AG04450 (cell line): ENCODE measurements around the gene DLEU7. TPM values are rescaled to one million over a fixed set of nuclear protein-coding genes. Genes with fewer than 3 reads are reported as not detected.

ENCODE experiments used
- CTCF ChIA-PET: fragments of 300-600, 350-600 bp; formaldehyde crosslinking; extraction: SDS; loops from one replicate; lab custom pipeline; 2022; ENCODE audit warnings: antibody characterized with exemption, inconsistent platforms; lab: Charles Lee
- POLR2A ChIA-PET: fragments of 350-600 bp; formaldehyde crosslinking; extraction: SDS; loops from one replicate; lab custom pipeline; 2021; ENCODE audit warnings: antibody characterized with exemption, inconsistent platforms; lab: Yijun Ruan, JAX
- DNase-seq: peaks from one replicate; pipeline ENCODE4 v3.0.0-alpha.2; 2011; ENCODE audit warnings: low read depth, low spot score
- H3K27ac ChIP-seq: one replicate; pipeline ENCODE4 v1.5.1; 2012; ENCODE audit warnings: low read depth, low read length, control low read depth
- H3K27me3 ChIP-seq: one replicate; pipeline ENCODE4 v1.6.0; 2012; ENCODE audit warnings: low read length; ENCODE audit not compliant: control insufficient read depth, insufficient read depth
- H3K4me3 ChIP-seq: 2 replicates; pipeline ENCODE4 v1.5.1; 2011; ENCODE audit warnings: mild to moderate bottlenecking, low read depth, low read length, control low read depth
- H3K9me3 ChIP-seq: 2 replicates; pipeline ENCODE4 v1.5.1; 2012; ENCODE audit warnings: low read length; ENCODE audit not compliant: control insufficient read depth, insufficient read depth
- CTCF ChIP-seq: IDR thresholded peaks from 2 replicates; pipeline ENCODE4 v1.5.1; 2011; ENCODE audit warnings: low read depth, low read length, control low read depth, inconsistent platforms
- polyA plus RNA-seq: library from polyadenylated mRNA; depleted of rRNA; stranded (reverse); fragments of >200 nt; gene quantifications from 2 replicates; pipeline ENCODE4 v1.2.3, GENCODE V29; 2011

Gene DLEU7
- polyA plus RNA-seq, 1 experiment, result not detected

GRCh38 chr13:50829896-50830295 is 13.6 kb downstream of the DLEU7 start:
- DNase-seq, result no peak
- no peak for TF ChIP-seq CTCF
- H3K27me3 ChIP-seq, result no peaks in the 10 kb centered on the region
- no peak overlapping the region for H3K4me3 ChIP-seq
- H3K27ac ChIP-seq, result no peak overlapping the region
- no peaks in the 10 kb centered on the region for H3K9me3 ChIP-seq
- ChIA-PET POLR2A (no interaction called here), CTCF (no interaction called here)

- no peak for TF ChIP-seq CTCF
- no peak overlapping the region for H3K27ac ChIP-seq
- DNase-seq, result no peak
- H3K4me3 ChIP-seq, result no peak overlapping the region
- CTCF ChIA-PET, result no interaction called here
- H3K27me3 ChIP-seq, result no peaks in the 10 kb centered on the region
- H3K9me3 ChIP-seq, result no peaks in the 10 kb centered on the region
- POLR2A ChIA-PET, result no interaction called here
These were observed 14.3 kb downstream of the DLEU7 start for GRCh38 chr13:50829226-50829625.

- TF ChIP-seq CTCF, result no peak
- Histone ChIP-seq H3K4me3 (no peak overlapping the region), H3K9me3 (no peaks in the 10 kb centered on the region), H3K27ac (no peak overlapping the region), H3K27me3 (peaks cover 4% of the 10 kb centered on the region)
- DNase-seq, result no peak
- POLR2A ChIA-PET, result no interaction called here
- CTCF ChIA-PET, result interaction anchor here (1.0 kb wide), 1 partner anchor 241 kb away, joined by 4 read pairs; no protein-coding TSS in a partner anchor
These were observed 17.5 kb downstream of the DLEU7 start for GRCh38 chr13:50826035-50826434.

GRCh38 chr13:50812242-50812641 is 31.2 kb downstream of the DLEU7 start:
- peaks cover 5% of the 10 kb centered on the region for H3K27me3 ChIP-seq
- ChIA-PET POLR2A (no interaction called here), CTCF (interaction anchor here (0.5 to 1.0 kb wide), 2 partner anchors 11 to 97 kb away, joined by 3 to 4 read pairs; partner anchors contain the start of gene RNASEH2B)
- no peak for TF ChIP-seq CTCF
- no peak overlapping the region for H3K4me3 ChIP-seq
- no peak for DNase-seq
- H3K9me3 ChIP-seq, result no peaks in the 10 kb centered on the region
- H3K27ac ChIP-seq, result no peak overlapping the region

- H3K4me3 ChIP-seq, result no peak overlapping the region
- ChIA-PET POLR2A (no interaction called here), CTCF (no interaction called here)
- no peak for TF ChIP-seq CTCF
- H3K27ac ChIP-seq, result no peak overlapping the region
- H3K27me3 ChIP-seq, result peaks cover 3% of the 10 kb centered on the region
- DNase-seq, result no peak
- H3K9me3 ChIP-seq, result no peaks in the 10 kb centered on the region
These were observed 32.5 kb downstream of the DLEU7 start for GRCh38 chr13:50810998-50811397.
